K562 (cell line): Measurements from ENCODE around the gene SNX27. TPM values are rescaled to one million over a fixed set of nuclear protein-coding genes. Genes with fewer than 3 reads are reported as not detected.

Experiments used
- ATAC-seq: fragments of 200-7000 bp; cut with Tn5 transposase; 3 replicates; pipeline ENCODE4 v1.9.1; 2020; ENCODE audit warnings: moderate library complexity
- BruUV-seq: library from RNA; stranded (reverse); fragments of 400-500 nt; replicated peaks from 2 replicates; lab custom pipeline; 2021; lab: Mats Ljungman, UMichigan
- CTCF ChIA-PET: fragments of 300-600 bp; formaldehyde crosslinking; extraction: SDS; loops from one replicate; lab custom pipeline; 2021; ENCODE audit warnings: low intra/inter-chr PET ratio; lab: Yijun Ruan, JAX
- POLR2A ChIA-PET: fragments of 300-600, 350-650 bp; sonication (Branson Sonifier 250); formaldehyde crosslinking; extraction: SDS; loops from one replicate; lab custom pipeline; 2021; ENCODE audit warnings: antibody characterized with exemption, inconsistent platforms; lab: Yijun Ruan, JAX
- DNase-seq, 4 experiments: peaks; one replicate each; pipeline versions ENCODE4 v3.0.0 to v3.0.0-alpha.2; 2011 to 2018; ENCODE audit warnings: low spot score in 3 of 4, mixed read lengths in 3 of 4; ENCODE audit errors: extremely low read depth in 1 of 4
- FAIRE-seq: peaks from 2 replicates; lab custom pipeline; 2011; peaks lifted over from hg19 to GRCh38; lab: Jason Lieb, UNC
- H2AFZ ChIP-seq: 2 replicates; pipeline ENCODE4 v1.6.0; 2011; ENCODE audit warnings: low read depth, low read length, control low read depth, inconsistent platforms
- H3K27ac ChIP-seq: fragments of 200-600 bp; 3 replicates; pipeline ENCODE4 v1.8.0; 2011; ENCODE audit warnings: low read depth, mild to moderate bottlenecking, control low read depth, inconsistent platforms, low read length, moderate library complexity, mixed read lengths; ENCODE audit errors: extremely low read depth
- H3K27me3 ChIP-seq, 2 experiments: fragments of 300-600 bp in 1 of 2; 2 replicates in 1 of 2; 3 replicates in 1 of 2; pipeline versions ENCODE4 v1.6.0 to v1.8.0; 2011; ENCODE audit warnings: inconsistent platforms in 2 of 2, low read length in 2 of 2, mild to moderate bottlenecking in 1 of 2, mixed read lengths in 1 of 2, moderate library complexity in 1 of 2; ENCODE audit not compliant: control insufficient read depth in 2 of 2, insufficient read depth in 2 of 2
- H3K36me3 ChIP-seq: fragments of 300-600 bp; 3 replicates; pipeline ENCODE4 v1.8.0; 2011; ENCODE audit warnings: mild to moderate bottlenecking, low read length, inconsistent platforms; ENCODE audit not compliant: control insufficient read depth, insufficient read depth
- H3K4me1 ChIP-seq, 2 experiments: fragments of 200-600 bp in 1 of 2; replicated peaks in 1 of 2; 2 replicates in 1 of 2; 3 replicates in 1 of 2; pipeline versions ENCODE4 v1.5.1 to v1.8.0; 2011; ENCODE audit warnings: inconsistent platforms in 2 of 2, low read length in 2 of 2, mild to moderate bottlenecking in 1 of 2, mixed read lengths in 1 of 2, moderate library complexity in 1 of 2; ENCODE audit not compliant: control insufficient read depth in 2 of 2, insufficient read depth in 2 of 2
- H3K4me2 ChIP-seq: 2 replicates; pipeline ENCODE4 v1.6.1; 2011; ENCODE audit warnings: low read length, control low read depth, inconsistent platforms, mixed read lengths; ENCODE audit not compliant: insufficient read depth
- H3K4me3 ChIP-seq: fragments of 200-600 bp; sonication (generic), shearing (Covaris generic); 2 replicates; pipeline ENCODE4 v1.5.1; 2016; ENCODE audit warnings: control low read depth, inconsistent platforms
- H3K79me2 ChIP-seq: fragments of 200-600 bp; 3 replicates; pipeline ENCODE4 v1.8.0; 2011; ENCODE audit warnings: low read length, inconsistent platforms; ENCODE audit not compliant: control insufficient read depth, insufficient read depth
- H3K9ac ChIP-seq, 2 experiments: 2 replicates each; pipeline versions ENCODE4 v1.6.0 to v1.6.1; 2011; ENCODE audit warnings: low read depth in 2 of 2, low read length in 2 of 2, control low read depth in 1 of 2, inconsistent platforms in 1 of 2, mild to moderate bottlenecking in 1 of 2, mixed read lengths in 1 of 2; ENCODE audit not compliant: insufficient read depth in 1 of 2
- H3K9me1 ChIP-seq: one replicate; pipeline ENCODE4 v1.6.0; 2011; ENCODE audit warnings: inconsistent platforms, mild to moderate bottlenecking, low read length, moderate library complexity; ENCODE audit not compliant: control insufficient read depth, insufficient read depth
- H3K9me3 ChIP-seq: replicated peaks from 2 replicates; pipeline ENCODE4 v1.5.1; 2011; ENCODE audit warnings: low read depth, low read length, inconsistent platforms; ENCODE audit not compliant: control insufficient read depth, insufficient read depth
- H4K20me1 ChIP-seq: replicated peaks from 2 replicates; pipeline ENCODE4 v1.6.1; 2011; ENCODE audit warnings: low read length, inconsistent platforms, mixed read lengths; ENCODE audit not compliant: control insufficient read depth, insufficient read depth
- ARID1B ChIP-seq: fragments of 450-650 bp; IDR thresholded peaks from 2 replicates; pipeline ENCODE4 v1.6.1; 2016; ENCODE audit warnings: antibody characterized with exemption, mild to moderate bottlenecking, inconsistent platforms
- ATF7 ChIP-seq: fragments of 450-650 bp; IDR thresholded peaks from 2 replicates; pipeline ENCODE4 v1.7.1; 2014; ENCODE audit warnings: mild to moderate bottlenecking, moderate library complexity
- BRCA1 ChIP-seq, 2 experiments: fragments of 450-650 bp in 1 of 2; sonication (generic) in 1 of 2; formaldehyde crosslinking in 1 of 2; IDR thresholded peaks; 2 replicates each; pipeline versions ENCODE4 v1.5.0 to v1.6.1; 2017 to 2020; ENCODE audit warnings: mild to moderate bottlenecking in 1 of 2, missing genetic modification reagents in 1 of 2
- CBX8 ChIP-seq: fragments of 200-600 bp; sonication (generic); IDR thresholded peaks from 2 replicates; pipeline ENCODE4 v1.6.1; 2012; ENCODE audit warnings: borderline replicate concordance, mixed run types, low read depth, mild to moderate bottlenecking, moderate library complexity, mixed read lengths, low read length, control low read depth, inconsistent platforms; ENCODE audit not compliant: poor library complexity, severe bottlenecking; ENCODE audit errors: extremely low read depth
- HINFP ChIP-seq: fragments of 450-650 bp; conservative IDR thresholded peaks from 2 replicates; pipeline ENCODE4 v1.6.1; 2016; ENCODE audit warnings: missing genetic modification characterization, low read depth, mild to moderate bottlenecking, control low read depth, missing compliant biosample characterization
- IRF2 ChIP-seq: sonication (generic); formaldehyde crosslinking; IDR thresholded peaks from 2 replicates; pipeline ENCODE4 v1.8.1; 2022; ENCODE audit warnings: mild to moderate bottlenecking, missing genetic modification reagents
- JUN ChIP-seq, 2 experiments: sonication (generic) in 1 of 2; formaldehyde crosslinking in 1 of 2; IDR thresholded peaks; 2 replicates each; pipeline versions ENCODE4 v1.6.1 to v1.8.0; 2012 to 2022; ENCODE audit warnings: borderline replicate concordance in 2 of 2, mild to moderate bottlenecking in 2 of 2, improper control_type of control experiment in 1 of 2, low read depth in 1 of 2, low read length in 1 of 2, missing genetic modification reagents in 1 of 2
- MYC ChIP-seq, 2 experiments: fragments of 250-450 bp in 1 of 2; sonication (Bioruptor Pico) in 1 of 2; IDR thresholded peaks; 2 replicates each; pipeline versions ENCODE4 v1.5.1 to v1.6.1; 2012 to 2021; ENCODE audit warnings: low read depth in 2 of 2, borderline replicate concordance in 1 of 2, improper control_type of control experiment in 1 of 2, low read length in 1 of 2, mild to moderate bottlenecking in 1 of 2, moderate library complexity in 1 of 2
- NUFIP1 ChIP-seq: fragments of 450-650 bp; IDR thresholded peaks from 2 replicates; pipeline ENCODE4 v1.6.1; 2018; ENCODE audit not compliant: partially characterized antibody
- TEAD1 ChIP-seq, 2 experiments: fragments of 450-650 bp in 1 of 2; sonication (generic) in 1 of 2; formaldehyde crosslinking; IDR thresholded peaks; 2 replicates each; pipeline versions ENCODE4 v1.4.0 to v1.8.0; 2020 to 2022; ENCODE audit warnings: mild to moderate bottlenecking in 2 of 2, missing genetic modification reagents in 1 of 2
- TEAD4 ChIP-seq, 2 experiments: sonication (generic) in 1 of 2; formaldehyde crosslinking in 1 of 2; IDR thresholded peaks; 2 replicates each; pipeline versions ENCODE4 v1.6.1 to v1.8.0; 2012 to 2022; ENCODE audit warnings: borderline replicate concordance in 1 of 2, inconsistent platforms in 1 of 2, low read length in 1 of 2, mild to moderate bottlenecking in 1 of 2, missing genetic modification reagents in 1 of 2
- THRAP3 ChIP-seq: fragments of 450-650 bp; IDR thresholded peaks from 2 replicates; pipeline ENCODE4 v1.6.1; 2016; ENCODE audit warnings: mild to moderate bottlenecking, inconsistent platforms, borderline replicate concordance
- ZNF668 ChIP-seq: fragments of 250-450 bp; sonication (Bioruptor Pico); IDR thresholded peaks from 2 replicates; pipeline ENCODE4 v1.8.0; 2022; ENCODE audit warnings: mild to moderate bottlenecking, inconsistent platforms
- ZNF77 ChIP-seq: fragments of 250-450 bp; sonication (Bioruptor Pico); IDR thresholded peaks from 2 replicates; pipeline ENCODE4 v1.5.0; 2020
- WGBS: fragments of 100-300 bp; shearing (Covaris generic); methylation state at CpG from one replicate; pipeline ENCODE4 v1.1.6; 2016; ENCODE audit warnings: low coverage, mixed read lengths; ENCODE audit not compliant: insufficient coverage; ENCODE audit errors: missing lambda C conversion rate; 5-methylcytosine and 5-hydroxymethylcytosine counted together
- in situ Hi-C: fragments of 300-500 bp; cut with MboI; formaldehyde crosslinking; loops from 4 replicates; pipeline ENCODE4 v1.15.0; 2018; ENCODE audit warnings: inconsistent platforms, mixed read lengths
- intact Hi-C: fragments of 100-400 bp; cut with micrococcal nuclease; formaldehyde crosslinking; loops from 2 replicates; pipeline ENCODE4 v1.14.2; 2022
- polyA plus RNA-seq, 8 experiments: library from polyadenylated mRNA; depleted of rRNA in 4 of 8; stranded (reverse) in 5 of 8; unstranded in 3 of 8; fragments of >200 nt; fragmentation: Nextera tagmentation in 2 of 8; fragmentation: Illumina TruSeq in 1 of 8; extraction: Ambion mirVana in 2 of 8; extraction: Trizol in 1 of 8; gene quantifications; 2 replicates each; pipeline versions ENCODE4 v1.2.1 to v1.2.3, GENCODE V29; 2011 to 2014; ENCODE audit warnings: inconsistent platforms in 1 of 8, missing spikeins in 1 of 8
- total RNA-seq, 7 experiments: library from RNA; depleted of rRNA in 6 of 7; stranded (reverse); fragments of >200 nt in 6 of 7; fragmentation: Illumina TruSeq in 2 of 7; extraction: Trizol in 2 of 7; gene quantifications; 2 replicates each; pipeline versions ENCODE4 v1.2.1 to v1.2.3, GENCODE V29; 2011 to 2021; ENCODE audit warnings: low replicate concordance in 1 of 7
- TF ChIP-seq, protein P1 (sequence below), 2 experiments: IDR thresholded peaks; 2 replicates each; pipeline ENCODE4 v1.6.1; 2011; ENCODE audit warnings: borderline replicate concordance in 1 of 2, control low read depth in 1 of 2, low read depth in 1 of 2, low read length in 1 of 2, mild to moderate bottlenecking in 1 of 2, mixed read lengths in 1 of 2, moderate library complexity in 1 of 2; ENCODE audit not compliant: insufficient read depth in 1 of 2, insufficient read length in 1 of 2, poor library complexity in 1 of 2, severe bottlenecking in 1 of 2; ENCODE audit errors: extremely low read depth in 1 of 2

The SNX27 gene
- total and polyA plus RNA-seq, 9 of the 15 experiments (the other 6 are each of a cell fraction or from before 2014, with no cell fraction given): 4.5 to 18.7 (median 10.1) TPM

GRCh38 chr1:151579436-151580225 lies 32.2 kb upstream of the SNX27 start (continued):
- TF ChIP-seq JUN (IDR thresholded peaks at IDR 0.05; ENCODE audit: borderline replicate concordance, low read depth, low read length) (peak; percentile 72), JUN (CRISPR knock-in tag; IDR thresholded peaks at IDR 0.05; ENCODE audit: borderline replicate concordance) (no peak), ARID1B (peak; percentile 11; the same call in 1 of the 2 replicates), HINFP (tag) (no peak), BRCA1 (IDR thresholded peaks at IDR 0.05) (no peak), BRCA1 (CRISPR knock-in tag; IDR thresholded peaks at IDR 0.05) (no peak)

GRCh38 chr1:151581451-151581850 lies 30.4 kb upstream of the SNX27 start:
- FAIRE-seq: no peak
- TF ChIP-seq ZNF668 (CRISPR knock-in tag): no peak
- no peak for TF ChIP-seq IRF2 (CRISPR knock-in tag)
- TF ChIP-seq TEAD4 (IDR thresholded peaks at IDR 0.05; ENCODE audit: low read length): no peak
- TF ChIP-seq TEAD4 (CRISPR knock-in tag; IDR thresholded peaks at IDR 0.05; ENCODE audit: borderline replicate concordance): no peak
- no peak for TF ChIP-seq MYC (IDR thresholded peaks at IDR 0.05; ENCODE audit: low read depth, low read length)
- TF ChIP-seq MYC (CRISPR knock-in tag; IDR thresholded peaks at IDR 0.05; ENCODE audit: borderline replicate concordance, low read depth): no peak
- TF ChIP-seq, protein P1, sequence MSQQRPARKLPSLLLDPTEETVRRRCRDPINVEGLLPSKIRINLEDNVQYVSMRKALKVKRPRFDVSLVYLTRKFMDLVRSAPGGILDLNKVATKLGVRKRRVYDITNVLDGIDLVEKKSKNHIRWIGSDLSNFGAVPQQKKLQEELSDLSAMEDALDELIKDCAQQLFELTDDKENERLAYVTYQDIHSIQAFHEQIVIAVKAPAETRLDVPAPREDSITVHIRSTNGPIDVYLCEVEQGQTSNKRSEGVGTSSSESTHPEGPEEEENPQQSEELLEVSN (IDR thresholded peaks at IDR 0.05; ENCODE audit: borderline replicate concordance in 1 of 2, extremely low read depth in 1 of 2, insufficient read depth in 1 of 2, insufficient read length in 1 of 2, low read depth in 1 of 2, low read length in 1 of 2, poor library complexity in 1 of 2, severe bottlenecking in 1 of 2): no peak
- TF ChIP-seq THRAP3: no peak
- TF ChIP-seq NUFIP1: no peak
- TF ChIP-seq ATF7: no peak
- TF ChIP-seq TEAD1 (CRISPR knock-in tag; IDR thresholded peaks at IDR 0.05): no peak
- no peak for TF ChIP-seq CBX8
- TF ChIP-seq ZNF77: no peak

More at GRCh38 chr1:151581451-151581850, 30.4 kb upstream of the SNX27 start:
- no peak overlapping the region for H3K27ac ChIP-seq
- H3K9me3 ChIP-seq: no peaks in the 10 kb centered on the region
- intact Hi-C loops (no loop called here), in situ Hi-C loops (no loop called here)
- H3K79me2 ChIP-seq: no peaks in the 10 kb centered on the region
- no peak overlapping the region for H2AFZ ChIP-seq
- H3K4me1 ChIP-seq: peaks cover 3 to 25% of the 10 kb centered on the region in 2 experiments; a peak in 3 of 5 replicates
- CTCF ChIA-PET: no interaction called here
- peak overlapping the region in 1 of 2 experiments; percentile 70; a peak in 2 of 4 replicates for H3K9ac ChIP-seq
- no peaks in the 10 kb centered on the region for H3K27me3 ChIP-seq
- ATAC-seq (no peak), DNase-seq (no peak)
- H3K4me3 ChIP-seq: no peak overlapping the region
- no TSS peak for BruUV-seq
- WGBS: 53% methylated on average over 5 of the region's 5 CpGs
- H3K36me3 ChIP-seq: no peaks in the 10 kb centered on the region
- POLR2A ChIA-PET: interaction anchor here (0.7 to 1.6 kb wide), 5 partner anchors 8 to 109 kb away, joined by 3 to 8 read pairs (median 5); no protein-coding TSS in a partner anchor
- H3K4me2 ChIP-seq: no peak overlapping the region
- H3K9me1 ChIP-seq: no peaks in the 10 kb centered on the region
- no peaks in the 10 kb centered on the region for H4K20me1 ChIP-seq
